ENCODE data around the gene API5. TPM values are rescaled to one million over a fixed set of nuclear protein-coding genes. Genes with fewer than 3 reads are reported as not detected.

API5 gene
- total RNA-seq, 1 experiment from 2014 or later = 122 TPM

DNA sequence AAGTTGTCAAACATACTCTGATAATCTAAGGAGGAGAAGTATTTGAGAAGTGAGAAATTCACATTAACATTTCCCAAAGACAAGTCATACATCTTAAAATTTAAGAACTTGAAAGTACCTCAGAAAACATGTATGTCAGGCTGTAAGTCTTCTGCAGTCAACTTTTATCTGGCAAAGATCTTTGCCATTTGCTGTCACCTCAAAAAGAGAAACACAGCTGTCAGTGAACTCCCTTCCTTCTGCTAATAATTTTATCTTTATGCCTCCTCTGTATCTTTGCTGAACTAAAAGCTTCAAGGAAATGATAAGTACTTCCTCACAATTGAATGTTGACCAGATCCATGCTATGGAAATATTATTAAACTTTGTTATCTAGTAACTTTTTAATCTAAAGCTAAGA is 65.6 kb downstream of the API5 start:
- Histone ChIP-seq H3K4me2 (ENCODE audit: low read length) (no peak overlapping the region), H2AFZ (ENCODE audit: low read depth, low read length, poor library complexity, severe bottlenecking) (no peak overlapping the region), H3K9ac (ENCODE audit: low read length) (no peak overlapping the region), H3K4me3 (replicated peaks in 1 of 2; ENCODE audit: low read depth in 1 of 2, low read length in 2 of 2) (no peak overlapping the region), H3K27ac (ENCODE audit: low read depth, low read length) (no peak overlapping the region), H3K4me1 (ENCODE audit: control insufficient read depth in 1 of 2, insufficient read depth in 2 of 2, low read length in 2 of 2) (no peaks in the 10 kb centered on the region), H3K9me2 (ENCODE audit: insufficient read depth) (no peaks in the 10 kb centered on the region), H3K36me3 (ENCODE audit: control insufficient read depth in 1 of 2, insufficient read depth in 2 of 2, low read length in 2 of 2) (peaks cover 0 to 9% of the 10 kb centered on the region in 2 experiments; a peak in 3 of 4 replicates), H3K9me3 (ENCODE audit: control insufficient read depth in 1 of 2, insufficient read depth in 1 of 2, low read depth in 1 of 2, low read length in 2 of 2) (no peaks in the 10 kb centered on the region), H3K27me3 (ENCODE audit: insufficient read depth, low read length) (no peaks in the 10 kb centered on the region), H3K79me2 (ENCODE audit: insufficient read depth, low read length) (peaks cover 52% of the 10 kb centered on the region), H4K20me1 (ENCODE audit: insufficient read depth) (no peaks in the 10 kb centered on the region; the same call in 1 of the 2 replicates)
- ATAC-seq (no peak), DNase-seq (ENCODE audit: low read depth, low spot score) (no peak)
- RAD21 ChIA-PET (ENCODE audit: low non-redundant PET in 1 of 2, low total read pairs in 2 of 2, uncharacterized antibody in 2 of 2, unreplicated experiment in 2 of 2) = no interaction called here
- BruUV-seq (replicated peaks) = no TSS peak
- CTCF ChIA-PET = no interaction called here
- TF ChIP-seq CBX3 (IDR thresholded peaks at IDR 0.05; ENCODE audit: low read depth) = no peak
- no peak for TF ChIP-seq POLR2AphosphoS5 (IDR thresholded peaks at IDR 0.05; ENCODE audit: low read depth, low read length)
- TF ChIP-seq, protein P1, sequence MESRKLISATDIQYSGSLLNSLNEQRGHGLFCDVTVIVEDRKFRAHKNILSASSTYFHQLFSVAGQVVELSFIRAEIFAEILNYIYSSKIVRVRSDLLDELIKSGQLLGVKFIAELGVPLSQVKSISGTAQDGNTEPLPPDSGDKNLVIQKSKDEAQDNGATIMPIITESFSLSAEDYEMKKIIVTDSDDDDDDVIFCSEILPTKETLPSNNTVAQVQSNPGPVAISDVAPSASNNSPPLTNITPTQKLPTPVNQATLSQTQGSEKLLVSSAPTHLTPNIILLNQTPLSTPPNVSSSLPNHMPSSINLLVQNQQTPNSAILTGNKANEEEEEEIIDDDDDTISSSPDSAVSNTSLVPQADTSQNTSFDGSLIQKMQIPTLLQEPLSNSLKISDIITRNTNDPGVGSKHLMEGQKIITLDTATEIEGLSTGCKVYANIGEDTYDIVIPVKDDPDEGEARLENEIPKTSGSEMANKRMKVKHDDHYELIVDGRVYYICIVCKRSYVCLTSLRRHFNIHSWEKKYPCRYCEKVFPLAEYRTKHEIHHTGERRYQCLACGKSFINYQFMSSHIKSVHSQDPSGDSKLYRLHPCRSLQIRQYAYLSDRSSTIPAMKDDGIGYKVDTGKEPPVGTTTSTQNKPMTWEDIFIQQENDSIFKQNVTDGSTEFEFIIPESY (IDR thresholded peaks at IDR 0.05; ENCODE audit: extremely low read depth, insufficient replicate concordance, low read length) = no peak
- POLR2A ChIA-PET = no interaction called here
- intact Hi-C loops (cut with micrococcal nuclease) = no loop called here

DNA sequence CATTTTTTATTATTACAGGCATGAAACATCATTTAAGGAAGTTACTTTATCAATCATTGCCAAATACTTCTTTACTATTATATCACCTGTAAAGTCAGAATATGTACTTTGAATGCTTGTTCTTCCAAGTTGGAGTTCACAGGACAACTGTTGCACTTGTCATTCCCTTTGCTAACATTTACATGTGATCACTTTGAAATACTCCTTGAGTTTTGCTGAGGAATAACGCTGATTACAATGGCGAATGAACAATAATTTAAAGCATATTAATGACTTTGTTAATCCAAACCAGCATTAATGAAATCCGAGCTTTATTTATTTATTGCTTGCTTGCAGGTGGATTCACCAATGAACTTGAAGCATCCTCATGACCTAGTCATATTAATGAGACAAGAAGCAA is 67.1 kb downstream of the API5 start:
- Histone ChIP-seq H3K9me2 (ENCODE audit: insufficient read depth) (no peaks in the 10 kb centered on the region), H3K27ac (ENCODE audit: low read depth, low read length) (no peak overlapping the region), H3K4me3 (replicated peaks in 1 of 2; ENCODE audit: low read depth in 1 of 2, low read length in 2 of 2) (no peak overlapping the region), H2AFZ (ENCODE audit: low read depth, low read length, poor library complexity, severe bottlenecking) (no peak overlapping the region), H3K9me3 (ENCODE audit: control insufficient read depth in 1 of 2, insufficient read depth in 1 of 2, low read depth in 1 of 2, low read length in 2 of 2) (no peaks in the 10 kb centered on the region), H3K4me1 (ENCODE audit: control insufficient read depth in 1 of 2, insufficient read depth in 2 of 2, low read length in 2 of 2) (no peaks in the 10 kb centered on the region), H4K20me1 (ENCODE audit: insufficient read depth) (no peaks in the 10 kb centered on the region), H3K27me3 (ENCODE audit: insufficient read depth, low read length) (no peaks in the 10 kb centered on the region), H3K4me2 (ENCODE audit: low read length) (no peak overlapping the region), H3K79me2 (ENCODE audit: insufficient read depth, low read length) (peaks cover 41% of the 10 kb centered on the region), H3K9ac (ENCODE audit: low read length) (no peak overlapping the region), H3K36me3 (ENCODE audit: control insufficient read depth in 1 of 2, insufficient read depth in 2 of 2, low read length in 2 of 2) (peaks cover 2 to 9% of the 10 kb centered on the region in 2 experiments; a peak in 3 of 4 replicates)
- BruUV-seq (replicated peaks) = no TSS peak
- intact Hi-C loops (cut with micrococcal nuclease) = no loop called here
- no peak for DNase-seq (ENCODE audit: low read depth, low spot score)
- RAD21 ChIA-PET (ENCODE audit: low non-redundant PET in 1 of 2, low total read pairs in 2 of 2, uncharacterized antibody in 2 of 2, unreplicated experiment in 2 of 2) = no interaction called here
- CTCF ChIA-PET = no interaction called here
- no peak for ATAC-seq
- POLR2A ChIA-PET = no interaction called here
- TF ChIP-seq EZH2 (IDR thresholded peaks at IDR 0.05) (no peak), ZNF274 (IDR thresholded peaks at IDR 0.05; ENCODE audit: low read depth, low read length) (no peak), SIN3A (IDR thresholded peaks at IDR 0.05; ENCODE audit: low read depth) (no peak), JUND (IDR thresholded peaks at IDR 0.05) (no peak), SRF (IDR thresholded peaks at IDR 0.05; ENCODE audit: low read depth) (no peak), POLR2AphosphoS5 (IDR thresholded peaks at IDR 0.05; ENCODE audit: low read depth, low read length) (no peak), EZH2phosphoT487 (IDR thresholded peaks at IDR 0.05; ENCODE audit: borderline replicate concordance) (no peak), SP1 (IDR thresholded peaks at IDR 0.05; ENCODE audit: low read depth) (no peak), ELF1 (IDR thresholded peaks at IDR 0.05; ENCODE audit: borderline replicate concordance, low read depth) (no peak), TCF7L2 (IDR thresholded peaks at IDR 0.05; ENCODE audit: borderline replicate concordance, extremely low read depth, insufficient read depth, insufficient read length) (no peak), EGR1 (IDR thresholded peaks at IDR 0.05; ENCODE audit: low read depth) (no peak)
- TF ChIP-seq, protein P2, sequence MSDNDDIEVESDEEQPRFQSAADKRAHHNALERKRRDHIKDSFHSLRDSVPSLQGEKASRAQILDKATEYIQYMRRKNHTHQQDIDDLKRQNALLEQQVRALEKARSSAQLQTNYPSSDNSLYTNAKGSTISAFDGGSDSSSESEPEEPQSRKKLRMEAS (IDR thresholded peaks at IDR 0.05) = no peak
- TF ChIP-seq, protein P3, sequence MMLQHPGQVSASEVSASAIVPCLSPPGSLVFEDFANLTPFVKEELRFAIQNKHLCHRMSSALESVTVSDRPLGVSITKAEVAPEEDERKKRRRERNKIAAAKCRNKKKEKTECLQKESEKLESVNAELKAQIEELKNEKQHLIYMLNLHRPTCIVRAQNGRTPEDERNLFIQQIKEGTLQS (IDR thresholded peaks at IDR 0.05) = no peak
- TF ChIP-seq, protein P4, sequence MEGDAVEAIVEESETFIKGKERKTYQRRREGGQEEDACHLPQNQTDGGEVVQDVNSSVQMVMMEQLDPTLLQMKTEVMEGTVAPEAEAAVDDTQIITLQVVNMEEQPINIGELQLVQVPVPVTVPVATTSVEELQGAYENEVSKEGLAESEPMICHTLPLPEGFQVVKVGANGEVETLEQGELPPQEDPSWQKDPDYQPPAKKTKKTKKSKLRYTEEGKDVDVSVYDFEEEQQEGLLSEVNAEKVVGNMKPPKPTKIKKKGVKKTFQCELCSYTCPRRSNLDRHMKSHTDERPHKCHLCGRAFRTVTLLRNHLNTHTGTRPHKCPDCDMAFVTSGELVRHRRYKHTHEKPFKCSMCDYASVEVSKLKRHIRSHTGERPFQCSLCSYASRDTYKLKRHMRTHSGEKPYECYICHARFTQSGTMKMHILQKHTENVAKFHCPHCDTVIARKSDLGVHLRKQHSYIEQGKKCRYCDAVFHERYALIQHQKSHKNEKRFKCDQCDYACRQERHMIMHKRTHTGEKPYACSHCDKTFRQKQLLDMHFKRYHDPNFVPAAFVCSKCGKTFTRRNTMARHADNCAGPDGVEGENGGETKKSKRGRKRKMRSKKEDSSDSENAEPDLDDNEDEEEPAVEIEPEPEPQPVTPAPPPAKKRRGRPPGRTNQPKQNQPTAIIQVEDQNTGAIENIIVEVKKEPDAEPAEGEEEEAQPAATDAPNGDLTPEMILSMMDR (IDR thresholded peaks at IDR 0.05 in 2 of 3, conservative IDR thresholded peaks at IDR 0.05 in 1 of 3; ENCODE audit: borderline replicate concordance in 1 of 3, insufficient read depth in 1 of 3, low read depth in 2 of 3, low read length in 2 of 3) = no peak
